Head of caudate nucleus (tissue), 42 donors: ENCODE data around the gene NLGN1.
A peak's percentile ranks its signal among the peaks of the same experiment; 100 is the strongest.

Experiments
- DNase-seq, 42 donors: peaks; one replicate each; pipeline versions ENCODE4 v3.0.0 to v3.0.0-alpha.2; 2020 to 2021; ENCODE audit warnings: mixed read lengths in 7 of 42
- intact Hi-C: fragments of 100-400 bp; cut with DNase I; formaldehyde crosslinking; loops from one replicate; pipeline ENCODE4 v1.15.0; 2022

NLGN1 gene

GRCh38 chr3:174132006-174132405 is 734.5 kb downstream of the NLGN1 start:
- intact Hi-C loops, result no loop called here
- DNase-seq, result no peak

- intact Hi-C loops, result no loop called here
- DNase-seq, result no peak
Measured at GRCh38 chr3:174132421-174133042, 735.0 kb downstream of the NLGN1 start.

GRCh38 chr3:174146008-174146407 is 748.5 kb downstream of the NLGN1 start:
- no peak for DNase-seq
- intact Hi-C loops, result no loop called here

GRCh38 chr3:174147798-174148197 is 750.3 kb downstream of the NLGN1 start:
- intact Hi-C loops, result no loop called here
- DNase-seq, result peak in 5 of 42 donors; percentile 7 to 53 (median 14)

- DNase-seq, result no peak
- intact Hi-C loops, result no loop called here
Measured at GRCh38 chr3:174153871-174154270, 756.3 kb downstream of the NLGN1 start.

GRCh38 chr3:174156200-174156599 is 758.7 kb downstream of the NLGN1 start:
- intact Hi-C loops, result no loop called here
- DNase-seq, result no peak

- intact Hi-C loops, result no loop called here
- no peak for DNase-seq
Measured at GRCh38 chr3:174158674-174159073, 761.1 kb downstream of the NLGN1 start.

- intact Hi-C loops, result no loop called here
- no peak for DNase-seq
Measured at GRCh38 chr3:174159604-174160003, 762.1 kb downstream of the NLGN1 start.

- no peak for DNase-seq
- intact Hi-C loops, result no loop called here
Measured at GRCh38 chr3:174162550-174162949, 765.0 kb downstream of the NLGN1 start.

GRCh38 chr3:174168026-174168425 is 770.5 kb downstream of the NLGN1 start:
- no peak for DNase-seq
- intact Hi-C loops, result no loop called here

GRCh38 chr3:174168538-174169254 is 771.2 kb downstream of the NLGN1 start:
- DNase-seq, result no peak
- intact Hi-C loops, result no loop called here

GRCh38 chr3:174169736-174170135 is 772.2 kb downstream of the NLGN1 start:
- no peak for DNase-seq
- intact Hi-C loops, result no loop called here

GRCh38 chr3:174170248-174170647 is 772.7 kb downstream of the NLGN1 start:
- intact Hi-C loops, result no loop called here
- no peak for DNase-seq

- DNase-seq, result no peak
- intact Hi-C loops, result no loop called here
Measured at GRCh38 chr3:174186377-174186989, 788.9 kb downstream of the NLGN1 start.

GRCh38 chr3:174191380-174191779 is 793.8 kb downstream of the NLGN1 start:
- intact Hi-C loops, result no loop called here
- DNase-seq, result no peak

- intact Hi-C loops, result no loop called here
- DNase-seq, result no peak
Measured at GRCh38 chr3:174191895-174192294, 794.4 kb downstream of the NLGN1 start.

- intact Hi-C loops, result no loop called here
- DNase-seq, result no peak
Measured at GRCh38 chr3:174192471-174192870, 794.9 kb downstream of the NLGN1 start.

- intact Hi-C loops, result no loop called here
- DNase-seq, result no peak
Measured at GRCh38 chr3:174193604-174194003, 796.1 kb downstream of the NLGN1 start.

GRCh38 chr3:174197416-174197815 is 799.9 kb downstream of the NLGN1 start:
- no peak for DNase-seq
- intact Hi-C loops, result no loop called here

GRCh38 chr3:174198199-174198598 is 800.7 kb downstream of the NLGN1 start:
- intact Hi-C loops, result no loop called here
- no peak for DNase-seq

- intact Hi-C loops, result no loop called here
- DNase-seq, result no peak
Measured at GRCh38 chr3:174199696-174200095, 802.2 kb downstream of the NLGN1 start.
